Esophagus muscularis mucosa (tissue), 4 donors: ENCODE results near the gene PLA2G6. TPM values are rescaled to one million over a fixed set of nuclear protein-coding genes. Genes with fewer than 3 reads are reported as not detected.

Experiments
- DNase-seq: peaks from one replicate; pipeline ENCODE4 v3.0.0-alpha.2; 2017; ENCODE audit errors: extremely low spot score
- H3K27ac ChIP-seq, 4 donors: fragments of 200-600 bp; sonication (generic); replicated peaks in 1 of 4; 1 replicate in 3 of 4; 2 replicates in 1 of 4; pipeline ENCODE4 v1.5.1; 2016 to 2019; ENCODE audit warnings: mild to moderate bottlenecking in 1 of 4
- H3K27me3 ChIP-seq, 4 donors: fragments of 200-600 bp; sonication (generic); one replicate each; pipeline versions ENCODE4 v1.5.1 to v1.6.0; 2016 to 2019
- H3K36me3 ChIP-seq, 4 donors: fragments of 200-600 bp; sonication (generic); one replicate each; pipeline ENCODE4 v1.5.1; 2016 to 2019
- H3K4me1 ChIP-seq, 4 donors: fragments of 200-600 bp; sonication (generic); one replicate each; pipeline ENCODE4 v1.5.1; 2016 to 2019
- H3K4me3 ChIP-seq, 4 donors: fragments of 200-600 bp; sonication (generic); 1 replicate in 2 of 4; 2 replicates in 2 of 4; pipeline ENCODE4 v1.5.1; 2016 to 2019; ENCODE audit warnings: mild to moderate bottlenecking in 4 of 4, moderate library complexity in 1 of 4
- H3K9me3 ChIP-seq, 4 donors: fragments of 200-600 bp; sonication (generic); 1 replicate in 3 of 4; 2 replicates in 1 of 4; pipeline ENCODE4 v1.5.1; 2016 to 2019
- CTCF ChIP-seq, 3 experiments: fragments of 200-600 bp in 2 of 3; fragments of 450-650 bp in 1 of 3; sonication (generic) in 2 of 3; IDR thresholded peaks; one replicate each; pipeline ENCODE4 v1.5.1; 2017 to 2019; ENCODE audit warnings: antibody characterized with exemption in 3 of 3, mild to moderate bottlenecking in 2 of 3, moderate library complexity in 1 of 3
- EP300 ChIP-seq: sonication (generic); formaldehyde crosslinking; IDR thresholded peaks from one replicate; pipeline ENCODE4 v1.6.1; 2017; ENCODE audit warnings: antibody characterized with exemption
- POLR2A ChIP-seq: fragments of 450-650 bp; IDR thresholded peaks from one replicate; pipeline ENCODE4 v1.6.1; 2017; ENCODE audit warnings: antibody characterized with exemption, moderate library complexity, mild to moderate bottlenecking, low read depth
- POLR2AphosphoS5 ChIP-seq, 2 donors: sonication (generic); formaldehyde crosslinking; IDR thresholded peaks; one replicate each; pipeline ENCODE4 v1.6.1; 2017; ENCODE audit warnings: antibody characterized with exemption in 2 of 2
- WGBS: methylation state at CpG from one replicate; pipeline ENCODE4 v1.1.5; 2018; 5-methylcytosine and 5-hydroxymethylcytosine counted together
- intact Hi-C: fragments of 100-400 bp; cut with DNase I; formaldehyde crosslinking; loops from one replicate; pipeline ENCODE4 v1.15.1; 2023
- total RNA-seq, 4 donors: library from RNA; depleted of rRNA; stranded (reverse); fragments of >200 nt; gene quantifications; one replicate each; pipeline versions ENCODE4 v1.1.0 to v1.2.1, GENCODE V29; 2016

PLA2G6 gene
- total RNA-seq, 4 donors from 2014 or later, result 13.9 to 18.3 (median 15.6) TPM

DNA sequence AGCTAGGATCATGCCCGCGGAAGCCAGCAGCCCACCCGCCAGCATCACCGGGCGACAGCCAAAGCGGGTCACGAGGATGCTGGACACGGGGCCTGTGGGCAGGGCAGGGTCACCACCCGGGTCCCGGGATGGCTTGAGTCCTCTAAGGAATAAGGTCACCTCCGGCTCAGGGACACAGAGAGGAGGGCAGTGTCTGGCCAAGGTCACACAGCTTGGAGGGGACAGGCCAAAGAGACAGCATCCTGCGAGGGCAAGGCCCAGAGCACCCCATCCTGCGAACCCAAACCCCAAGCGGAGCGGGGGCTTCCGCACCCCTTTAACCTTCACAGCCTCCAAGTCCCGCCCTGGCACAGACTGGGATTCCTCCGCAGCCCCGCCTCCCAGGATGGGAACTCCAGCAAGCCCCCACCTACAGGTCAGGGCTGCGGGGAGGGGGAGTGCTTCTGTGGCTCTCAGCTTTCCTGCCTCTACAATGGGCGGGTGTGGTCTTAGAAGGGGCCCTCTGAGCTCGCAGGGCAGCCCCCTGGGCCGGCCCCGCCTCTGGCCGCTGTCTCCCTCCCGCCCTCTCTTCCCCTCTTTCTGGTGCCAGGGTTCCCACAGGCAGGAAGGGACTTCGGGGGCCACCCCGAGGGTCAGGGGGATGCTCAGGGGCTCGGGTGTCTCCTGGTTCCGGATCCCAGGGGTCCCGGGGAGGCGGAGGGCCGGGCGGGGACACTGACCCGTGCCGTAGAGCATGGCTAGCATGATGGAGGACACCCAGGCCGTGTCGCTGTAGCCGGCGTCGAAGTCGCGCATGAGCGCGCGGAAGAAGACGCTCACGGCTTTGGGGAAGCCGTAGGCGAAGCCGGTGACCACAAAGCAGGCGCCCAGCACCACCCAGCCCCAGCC is 99.4 kb downstream of the PLA2G6 start:
- TF ChIP-seq CTCF (IDR thresholded peaks at IDR 0.05) (no peak), POLR2A (no peak), EP300 (no peak), POLR2AphosphoS5 (IDR thresholded peaks at IDR 0.05) (no peak)
- H3K4me3 ChIP-seq, result peak overlapping the region; percentile 45 to 58 (median 50)
- 33% methylated on average over 30 of the region's 52 CpGs for WGBS

GRCh38 chr22:38081636-38081940 is 100.0 kb downstream of the PLA2G6 start:
- no peak overlapping the region for H3K27ac ChIP-seq
- H3K27me3 ChIP-seq, result peaks cover 0 to 60% (median 23%) of the 10 kb centered on the region in 4 donors
- H3K9me3 ChIP-seq, result no peaks in the 10 kb centered on the region
- peaks cover 0 to 14% (median 0%) of the 10 kb centered on the region in 4 donors for H3K36me3 ChIP-seq
- DNase-seq, result no peak
- peak overlapping the region; percentile 45 to 58 (median 50) for H3K4me3 ChIP-seq
- TF ChIP-seq POLR2A, result no peak
- no peak for TF ChIP-seq EP300
- no peak for TF ChIP-seq CTCF (IDR thresholded peaks at IDR 0.05)
- no peak for TF ChIP-seq POLR2AphosphoS5 (IDR thresholded peaks at IDR 0.05)
- no CpG with 5 or more reads among the region's 17 CpGs for WGBS
- intact Hi-C loops, result no loop called here
- peaks cover 21 to 28% (median 27%) of the 10 kb centered on the region in 4 donors for H3K4me1 ChIP-seq

More for the DNA sequence above, 99.4 kb downstream of the PLA2G6 start:
- DNase-seq, result no peak
- H3K27ac ChIP-seq, result no peak overlapping the region
- intact Hi-C loops, result no loop called here
- no peaks in the 10 kb centered on the region for H3K9me3 ChIP-seq
- peaks cover 0 to 14% (median 0%) of the 10 kb centered on the region in 4 donors for H3K36me3 ChIP-seq
- peaks cover 21 to 28% (median 27%) of the 10 kb centered on the region in 4 donors for H3K4me1 ChIP-seq
- H3K27me3 ChIP-seq, result peaks cover 0 to 60% (median 23%) of the 10 kb centered on the region in 4 donors

DNA sequence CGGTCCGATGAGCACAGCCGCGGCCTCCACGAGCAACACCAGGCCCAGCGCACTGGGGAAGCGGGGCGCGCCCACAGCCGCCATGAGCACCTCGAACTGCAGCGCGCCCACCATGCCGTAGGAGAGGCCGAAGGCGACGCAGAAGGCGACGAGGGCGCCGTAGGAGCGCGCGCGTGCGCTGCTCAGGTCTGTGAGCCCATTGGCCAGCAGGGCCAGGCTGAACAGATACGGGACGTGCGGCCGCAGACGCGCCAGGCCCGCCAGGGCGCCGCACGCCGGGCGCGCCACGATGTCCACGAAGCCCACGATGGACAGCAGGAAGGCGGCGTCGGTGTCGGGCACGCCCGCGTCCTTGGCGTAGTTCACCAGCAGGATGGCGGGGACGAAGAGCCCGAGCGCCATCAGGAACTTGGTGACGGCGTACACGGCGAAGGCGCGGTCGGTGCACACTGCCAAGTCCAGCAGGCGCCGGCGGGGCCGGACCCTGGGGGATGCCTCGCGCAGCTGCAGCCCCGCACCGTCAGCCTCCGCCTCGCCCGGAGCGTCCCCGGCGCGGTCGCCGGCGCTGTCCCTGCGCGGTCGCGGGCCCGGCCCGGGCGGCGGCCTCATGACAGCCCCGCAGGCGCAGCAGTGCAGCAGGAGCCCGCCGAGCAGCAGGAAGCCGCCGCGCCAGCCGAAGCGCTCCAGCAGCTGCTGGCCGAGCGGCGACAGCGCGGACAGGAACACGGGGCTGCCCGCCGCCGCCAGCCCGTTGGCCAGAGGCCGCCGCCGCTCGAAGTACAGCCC is 100.6 kb downstream of the PLA2G6 start:
- no peak for DNase-seq
- 20% methylated on average over 17 of the region's 110 CpGs for WGBS
- no peak for TF ChIP-seq EP300
- TF ChIP-seq POLR2A, result no peak
- TF ChIP-seq CTCF (IDR thresholded peaks at IDR 0.05), result no peak
- TF ChIP-seq POLR2AphosphoS5 (IDR thresholded peaks at IDR 0.05), result peak; percentile 31 to 49

GRCh38 chr22:38080474-38080849 is 101.2 kb downstream of the PLA2G6 start:
- Histone ChIP-seq H3K4me1 (peaks cover 21 to 28% (median 27%) of the 10 kb centered on the region in 4 donors), H3K9me3 (no peaks in the 10 kb centered on the region), H3K4me3 (peak overlapping the region; percentile 45 to 58 (median 50)), H3K27ac (no peak overlapping the region), H3K27me3 (peaks cover 0 to 57% (median 23%) of the 10 kb centered on the region in 4 donors), H3K36me3 (peaks cover 0 to 16% (median 3%) of the 10 kb centered on the region in 4 donors)
- intact Hi-C loops, result no loop called here
- DNase-seq, result no peak
- 62% methylated on average over 3 of the region's 11 CpGs for WGBS
- TF ChIP-seq CTCF (IDR thresholded peaks at IDR 0.05) (no peak), POLR2AphosphoS5 (IDR thresholded peaks at IDR 0.05) (no peak), EP300 (no peak)

More for the DNA sequence above, 100.6 kb downstream of the PLA2G6 start:
- Histone ChIP-seq H3K36me3 (peaks cover 0 to 16% (median 0%) of the 10 kb centered on the region in 4 donors), H3K4me3 (peak overlapping the region; percentile 45 to 58 (median 50)), H3K9me3 (no peaks in the 10 kb centered on the region), H3K4me1 (peaks cover 21 to 28% (median 27%) of the 10 kb centered on the region in 4 donors), H3K27ac (no peak overlapping the region), H3K27me3 (peaks cover 0 to 60% (median 23%) of the 10 kb centered on the region in 4 donors)
- intact Hi-C loops, result no loop called here
